ENCODE measurements around the gene BLCAP.

The BLCAP gene

GRCh38 chr20:37506152-37506725, 21.4 kb downstream of the BLCAP start:
- no peak for TF ChIP-seq CTCF (conservative IDR thresholded peaks at IDR 0.05; ENCODE audit: low read length)
- no peak for DNase-seq (ENCODE audit: low read depth)
- H3K4me3 ChIP-seq (ENCODE audit: low read length), result no peak overlapping the region

GRCh38 chr20:37505263-37506151, 22.2 kb downstream of the BLCAP start:
- no peak overlapping the region for H3K4me3 ChIP-seq (ENCODE audit: low read length)
- no peak for DNase-seq (ENCODE audit: low read depth)
- TF ChIP-seq CTCF (conservative IDR thresholded peaks at IDR 0.05; ENCODE audit: low read length), result no peak

- no peak for TF ChIP-seq CTCF (conservative IDR thresholded peaks at IDR 0.05; ENCODE audit: low read length)
- no peak for DNase-seq (ENCODE audit: low read depth)
- no peak overlapping the region for H3K4me3 ChIP-seq (ENCODE audit: low read length)
Observed at GRCh38 chr20:37504404-37505096, 23.1 kb downstream of the BLCAP start.

- no peak for DNase-seq (ENCODE audit: low read depth)
- TF ChIP-seq CTCF (conservative IDR thresholded peaks at IDR 0.05; ENCODE audit: low read length), result no peak
- no peak overlapping the region for H3K4me3 ChIP-seq (ENCODE audit: low read length)
Observed at GRCh38 chr20:37503256-37503927, 24.3 kb downstream of the BLCAP start.

- H3K4me3 ChIP-seq (ENCODE audit: low read length), result no peak overlapping the region
- no peak for TF ChIP-seq CTCF (conservative IDR thresholded peaks at IDR 0.05; ENCODE audit: low read length)
- no peak for DNase-seq (ENCODE audit: low read depth)
Observed at GRCh38 chr20:37502654-37503053, 25.0 kb downstream of the BLCAP start.

- TF ChIP-seq CTCF (conservative IDR thresholded peaks at IDR 0.05; ENCODE audit: low read length), result no peak
- DNase-seq (ENCODE audit: low read depth), result no peak
- H3K4me3 ChIP-seq (ENCODE audit: low read length), result no peak overlapping the region
Observed at GRCh38 chr20:37501940-37502339, 25.7 kb downstream of the BLCAP start.

Measured in AG10803 (cell line).